ENCODE measurements around the gene DPF1. TPM values are rescaled to one million over a fixed set of nuclear protein-coding genes. Genes with fewer than 3 reads are reported as not detected.

Gene DPF1
- total RNA-seq, 1 donor from 2014 or later = 4.0 TPM

DNA sequence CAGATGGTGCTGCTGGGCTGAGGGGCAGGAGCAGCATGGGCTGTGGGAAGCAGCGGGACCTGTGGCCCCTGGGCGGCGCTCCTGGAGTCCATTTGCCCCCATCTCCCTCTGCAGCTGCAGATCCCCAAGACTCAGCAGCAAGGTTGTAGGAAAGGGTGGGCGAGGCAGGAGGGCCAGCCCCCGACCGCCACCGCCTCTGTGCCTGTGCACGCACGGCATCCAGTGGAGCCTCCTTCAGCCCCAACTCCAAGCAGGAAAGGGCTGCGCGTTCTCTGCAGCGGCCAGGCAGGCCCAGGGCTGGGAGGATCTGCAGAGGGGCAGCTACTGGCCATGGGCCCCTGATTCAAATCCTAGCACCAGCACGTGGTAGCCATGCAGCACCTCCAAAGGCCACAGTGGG is 20.8 kb downstream of the DPF1 start:
- no peak overlapping the region for H2AFZ ChIP-seq (ENCODE audit: low read depth, low read length)
- peaks cover 3% of the 10 kb centered on the region for H3K27me3 Mint-ChIP-seq (ENCODE audit: low read depth, unreplicated experiment)
- no peak overlapping the region for H3K27ac ChIP-seq (ENCODE audit: low read depth, low read length)
- peaks cover under 1% of the 10 kb centered on the region for H4K20me1 ChIP-seq (ENCODE audit: insufficient read depth, low read length)
- no peaks in the 10 kb centered on the region for H3K9me3 ChIP-seq (ENCODE audit: insufficient read depth, low read depth, low read length)
- no peaks in the 10 kb centered on the region for H3K4me1 Mint-ChIP-seq (ENCODE audit: low read depth, unreplicated experiment)
- H3K4me2 ChIP-seq (ENCODE audit: low read length) = no peak overlapping the region
- no peaks in the 10 kb centered on the region for H3K27me3 ChIP-seq (ENCODE audit: insufficient read depth, low read length)
- DNase-seq (ENCODE audit: low read depth) = no peak
- no peak overlapping the region for H3K27ac Mint-ChIP-seq (ENCODE audit: unreplicated experiment)
- H3K79me2 ChIP-seq (ENCODE audit: insufficient read depth, low read length) = no peaks in the 10 kb centered on the region
- H3K4me1 ChIP-seq (ENCODE audit: insufficient read depth, low read length) = no peaks in the 10 kb centered on the region
- no peak for FAIRE-seq
- no peak overlapping the region for H3K4me3 ChIP-seq (ENCODE audit: insufficient read depth, low read depth, low read length)
- H3K36me3 ChIP-seq (ENCODE audit: insufficient read depth, low read length) = peaks cover 13% of the 10 kb centered on the region
- TF ChIP-seq EZH2 (IDR thresholded peaks at IDR 0.05; ENCODE audit: insufficient read depth, low read length) = no peak
- TF ChIP-seq, protein P1, sequence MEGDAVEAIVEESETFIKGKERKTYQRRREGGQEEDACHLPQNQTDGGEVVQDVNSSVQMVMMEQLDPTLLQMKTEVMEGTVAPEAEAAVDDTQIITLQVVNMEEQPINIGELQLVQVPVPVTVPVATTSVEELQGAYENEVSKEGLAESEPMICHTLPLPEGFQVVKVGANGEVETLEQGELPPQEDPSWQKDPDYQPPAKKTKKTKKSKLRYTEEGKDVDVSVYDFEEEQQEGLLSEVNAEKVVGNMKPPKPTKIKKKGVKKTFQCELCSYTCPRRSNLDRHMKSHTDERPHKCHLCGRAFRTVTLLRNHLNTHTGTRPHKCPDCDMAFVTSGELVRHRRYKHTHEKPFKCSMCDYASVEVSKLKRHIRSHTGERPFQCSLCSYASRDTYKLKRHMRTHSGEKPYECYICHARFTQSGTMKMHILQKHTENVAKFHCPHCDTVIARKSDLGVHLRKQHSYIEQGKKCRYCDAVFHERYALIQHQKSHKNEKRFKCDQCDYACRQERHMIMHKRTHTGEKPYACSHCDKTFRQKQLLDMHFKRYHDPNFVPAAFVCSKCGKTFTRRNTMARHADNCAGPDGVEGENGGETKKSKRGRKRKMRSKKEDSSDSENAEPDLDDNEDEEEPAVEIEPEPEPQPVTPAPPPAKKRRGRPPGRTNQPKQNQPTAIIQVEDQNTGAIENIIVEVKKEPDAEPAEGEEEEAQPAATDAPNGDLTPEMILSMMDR (IDR thresholded peaks at IDR 0.05; ENCODE audit: insufficient read depth, low read depth, low read length) = no peak
- peaks cover 5% of the 10 kb centered on the region for H3K36me3 Mint-ChIP-seq (ENCODE audit: low read depth, unreplicated experiment)
- H3K9me3 Mint-ChIP-seq (ENCODE audit: unreplicated experiment) = peaks cover 2% of the 10 kb centered on the region
- no peak overlapping the region for H3K9ac ChIP-seq (ENCODE audit: low read length)
- no peak overlapping the region for H3K4me3 Mint-ChIP-seq (ENCODE audit: unreplicated experiment)

DNA sequence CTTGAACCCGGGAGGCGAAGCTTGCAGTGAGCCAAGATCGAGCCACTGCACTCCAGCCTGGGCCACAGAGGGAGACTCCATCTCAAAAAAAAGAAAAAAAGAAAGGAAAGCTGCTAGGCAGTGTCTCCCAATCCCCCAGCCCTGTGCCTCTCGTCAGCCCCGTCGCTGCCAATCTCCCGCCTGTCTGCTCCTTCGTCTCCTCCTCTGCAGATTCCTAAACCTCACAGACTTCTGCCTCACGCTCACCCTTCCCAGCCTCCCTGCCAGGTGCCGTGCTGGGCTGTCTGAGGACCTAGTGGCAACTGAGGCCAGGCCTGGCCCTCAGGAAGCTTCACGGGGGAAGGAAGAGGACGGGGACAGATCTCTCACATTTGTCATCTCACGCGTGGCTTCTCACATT is 21.5 kb downstream of the DPF1 start:
- no peaks in the 10 kb centered on the region for H3K4me1 Mint-ChIP-seq (ENCODE audit: low read depth, unreplicated experiment)
- Histone ChIP-seq H3K36me3 (ENCODE audit: insufficient read depth, low read length) (peaks cover 13% of the 10 kb centered on the region), H2AFZ (ENCODE audit: low read depth, low read length) (no peak overlapping the region), H3K4me1 (ENCODE audit: insufficient read depth, low read length) (no peaks in the 10 kb centered on the region), H3K27ac (ENCODE audit: low read depth, low read length) (no peak overlapping the region), H3K9ac (ENCODE audit: low read length) (no peak overlapping the region), H3K9me3 (ENCODE audit: insufficient read depth, low read depth, low read length) (no peaks in the 10 kb centered on the region), H3K79me2 (ENCODE audit: insufficient read depth, low read length) (no peaks in the 10 kb centered on the region), H3K4me2 (ENCODE audit: low read length) (no peak overlapping the region), H3K4me3 (ENCODE audit: insufficient read depth, low read depth, low read length) (no peak overlapping the region), H3K27me3 (ENCODE audit: insufficient read depth, low read length) (no peaks in the 10 kb centered on the region), H4K20me1 (ENCODE audit: insufficient read depth, low read length) (no peaks in the 10 kb centered on the region)
- H3K36me3 Mint-ChIP-seq (ENCODE audit: low read depth, unreplicated experiment) = peaks cover 5% of the 10 kb centered on the region
- H3K27me3 Mint-ChIP-seq (ENCODE audit: low read depth, unreplicated experiment) = peaks cover 2% of the 10 kb centered on the region
- no peak for DNase-seq (ENCODE audit: low read depth)
- no peak overlapping the region for H3K4me3 Mint-ChIP-seq (ENCODE audit: unreplicated experiment)
- H3K27ac Mint-ChIP-seq (ENCODE audit: unreplicated experiment) = no peak overlapping the region
- FAIRE-seq = no peak
- peaks cover 2% of the 10 kb centered on the region for H3K9me3 Mint-ChIP-seq (ENCODE audit: unreplicated experiment)
- TF ChIP-seq, protein P1 (IDR thresholded peaks at IDR 0.05; ENCODE audit: insufficient read depth, low read depth, low read length) = no peak
- no peak for TF ChIP-seq EZH2 (IDR thresholded peaks at IDR 0.05; ENCODE audit: insufficient read depth, low read length)

DNA sequence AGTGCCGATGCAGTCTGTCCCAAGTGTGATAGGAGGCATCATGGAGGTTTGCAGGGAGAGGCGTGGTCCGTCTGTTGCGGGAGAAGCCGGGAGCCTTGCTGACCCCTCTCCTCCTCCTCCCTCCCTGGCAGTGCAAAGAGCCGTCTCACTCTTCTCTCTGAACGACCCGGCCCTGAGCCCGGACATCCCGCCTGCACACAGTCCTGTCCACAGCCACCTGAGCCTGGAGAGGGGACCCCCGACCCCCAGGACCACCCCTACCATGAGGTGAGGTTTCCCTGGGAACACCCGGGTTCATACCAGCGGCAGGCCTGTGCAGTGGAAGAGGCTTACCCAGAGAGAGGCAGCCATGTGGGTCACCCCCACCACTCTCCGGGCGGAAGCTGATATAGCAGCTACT is 22.3 kb downstream of the DPF1 start:
- Histone ChIP-seq H3K4me1 (ENCODE audit: insufficient read depth, low read length) (no peaks in the 10 kb centered on the region), H3K9me3 (ENCODE audit: insufficient read depth, low read depth, low read length) (no peaks in the 10 kb centered on the region), H3K9ac (ENCODE audit: low read length) (no peak overlapping the region), H3K79me2 (ENCODE audit: insufficient read depth, low read length) (no peaks in the 10 kb centered on the region), H2AFZ (ENCODE audit: low read depth, low read length) (no peak overlapping the region), H3K27me3 (ENCODE audit: insufficient read depth, low read length) (no peaks in the 10 kb centered on the region), H3K4me2 (ENCODE audit: low read length) (no peak overlapping the region), H3K27ac (ENCODE audit: low read depth, low read length) (no peak overlapping the region), H3K4me3 (ENCODE audit: insufficient read depth, low read depth, low read length) (no peak overlapping the region), H4K20me1 (ENCODE audit: insufficient read depth, low read length) (peaks cover 1% of the 10 kb centered on the region), H3K36me3 (ENCODE audit: insufficient read depth, low read length) (peaks cover 14% of the 10 kb centered on the region)
- no peaks in the 10 kb centered on the region for H3K4me1 Mint-ChIP-seq (ENCODE audit: low read depth, unreplicated experiment)
- H3K27ac Mint-ChIP-seq (ENCODE audit: unreplicated experiment) = no peak overlapping the region
- no peak for DNase-seq (ENCODE audit: low read depth)
- FAIRE-seq = no peak
- H3K27me3 Mint-ChIP-seq (ENCODE audit: low read depth, unreplicated experiment) = peaks cover 2% of the 10 kb centered on the region
- H3K36me3 Mint-ChIP-seq (ENCODE audit: low read depth, unreplicated experiment) = peaks cover 5% of the 10 kb centered on the region
- H3K9me3 Mint-ChIP-seq (ENCODE audit: unreplicated experiment) = peaks cover 2% of the 10 kb centered on the region
- no peak for TF ChIP-seq EZH2 (IDR thresholded peaks at IDR 0.05; ENCODE audit: insufficient read depth, low read length)
- TF ChIP-seq, protein P1 (IDR thresholded peaks at IDR 0.05; ENCODE audit: insufficient read depth, low read depth, low read length) = no peak
- no peak overlapping the region for H3K4me3 Mint-ChIP-seq (ENCODE audit: unreplicated experiment)

Data from astrocyte (in vitro differentiated cells and primary cell).